ENCODE data around the gene MEAK7.

Gene MEAK7

DNA sequence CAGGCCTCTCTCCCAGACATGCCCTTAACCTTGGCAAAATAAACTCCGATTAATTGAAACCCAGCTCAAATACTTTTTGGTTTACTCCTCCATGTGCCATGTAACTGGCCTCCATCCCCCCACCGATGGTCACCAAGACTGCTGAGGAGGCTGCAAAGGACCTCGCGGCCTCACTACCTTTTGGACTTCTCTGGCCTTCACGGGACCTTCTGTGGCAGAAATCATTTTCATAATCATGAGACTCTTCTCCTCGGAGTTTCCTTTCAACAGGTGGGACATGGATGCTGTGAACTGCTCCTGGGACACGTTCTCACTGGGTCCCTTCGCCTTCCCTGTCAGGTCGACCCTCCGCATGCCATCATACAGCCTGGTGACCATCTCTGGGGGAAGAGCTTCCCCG, 9.0 kb downstream of the MEAK7 start:
- no peak for DNase-seq (ENCODE audit: low read depth in 2 of 3, low spot score in 1 of 3)

DNA sequence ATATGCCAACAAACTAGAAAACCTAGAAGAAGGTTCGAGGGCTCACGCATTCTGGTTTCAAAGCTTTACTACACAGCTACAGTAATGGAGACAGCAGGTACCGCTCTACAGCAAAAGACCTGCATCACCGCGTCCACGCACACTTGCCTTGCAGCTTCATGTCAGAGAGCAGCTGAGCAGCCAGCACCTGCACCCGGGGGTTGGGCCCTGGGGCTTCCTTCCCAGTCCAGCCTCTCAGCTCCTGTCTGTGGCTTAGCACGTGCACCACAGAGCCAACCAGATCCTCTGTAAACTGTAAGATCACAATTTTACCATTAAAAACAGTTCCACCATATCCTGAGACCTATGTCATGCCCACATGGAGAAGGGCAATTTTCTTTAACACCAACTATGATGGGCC, 15.3 kb downstream of the MEAK7 start:
- no peak for DNase-seq (ENCODE audit: low read depth in 2 of 3, low spot score in 1 of 3)

DNA sequence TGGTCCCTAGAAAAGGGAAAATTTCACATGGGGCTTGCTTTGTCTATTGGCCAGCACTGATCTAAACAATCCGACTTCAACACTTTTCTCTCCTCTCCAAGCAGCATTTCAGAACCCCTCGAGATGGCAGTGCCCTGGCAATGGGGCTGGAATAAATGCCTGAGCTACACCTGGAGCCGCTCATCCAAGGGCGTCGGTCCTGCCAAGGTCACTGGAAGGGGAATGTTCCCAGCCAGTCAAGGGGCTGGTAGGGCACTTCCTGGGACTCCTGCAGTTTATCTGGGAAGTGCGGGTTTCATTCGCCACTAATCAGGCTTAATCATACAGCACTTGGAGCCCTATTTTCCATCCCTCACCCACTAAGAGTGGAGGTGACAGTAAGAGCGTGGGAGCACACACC, 17.1 kb downstream of the MEAK7 start:
- DNase-seq (ENCODE audit: low read depth in 2 of 3, low spot score in 1 of 3): no peak

DNA sequence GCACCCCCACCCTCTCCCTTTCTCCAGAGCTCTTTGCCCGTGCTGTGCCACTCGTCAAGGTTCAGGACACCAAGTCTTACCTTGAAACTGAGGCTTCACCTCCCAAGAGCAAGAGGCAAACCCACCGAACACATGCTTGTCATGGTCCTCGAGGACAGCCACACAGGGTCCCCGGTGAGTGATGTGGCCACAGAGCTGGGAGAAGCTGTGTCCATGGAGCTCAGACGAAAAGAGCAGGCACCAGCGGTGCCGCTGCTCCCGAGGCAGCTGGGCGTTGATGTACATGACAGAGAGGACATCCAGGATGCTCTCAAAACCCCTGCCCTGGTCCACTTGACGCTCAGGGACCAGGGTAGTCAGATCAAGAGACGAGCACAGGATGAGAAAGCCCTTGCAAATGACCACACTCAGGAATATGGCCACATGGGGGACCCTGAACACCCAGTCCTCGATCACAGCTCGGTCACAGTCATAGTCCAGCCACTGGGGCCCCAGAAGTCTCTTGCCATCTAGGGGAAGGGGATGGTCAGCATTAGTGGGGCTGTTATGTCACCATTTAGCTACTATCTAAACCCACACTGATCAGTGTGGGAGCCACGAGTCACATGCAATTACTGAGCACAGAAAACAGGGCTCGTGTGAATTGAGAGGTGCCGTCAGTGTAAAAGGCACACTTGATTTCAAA, 17.8 kb downstream of the MEAK7 start:
- DNase-seq (ENCODE audit: low read depth in 2 of 3, low spot score in 1 of 3): no peak

DNA sequence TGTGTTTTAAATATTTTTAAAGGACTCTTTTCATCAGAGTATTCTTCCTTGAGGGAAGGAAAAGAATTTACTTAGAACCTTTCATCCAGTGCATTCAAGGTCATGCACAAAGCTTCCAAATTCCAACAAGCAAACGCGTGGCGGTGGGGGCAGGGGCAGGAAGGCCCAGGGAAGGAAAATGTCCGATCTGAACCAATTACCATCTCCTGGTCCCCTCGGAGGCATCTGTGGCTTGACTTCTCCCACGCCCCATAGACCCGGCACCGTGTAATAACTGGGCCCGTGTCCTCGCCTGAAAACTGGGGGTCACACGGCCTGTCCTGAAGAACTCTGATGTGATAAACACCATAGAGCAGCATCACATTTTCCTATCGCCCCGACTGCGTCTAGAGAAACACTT, 18.3 kb downstream of the MEAK7 start:
- no peak for DNase-seq (ENCODE audit: low read depth in 2 of 3, low spot score in 1 of 3)

DNA sequence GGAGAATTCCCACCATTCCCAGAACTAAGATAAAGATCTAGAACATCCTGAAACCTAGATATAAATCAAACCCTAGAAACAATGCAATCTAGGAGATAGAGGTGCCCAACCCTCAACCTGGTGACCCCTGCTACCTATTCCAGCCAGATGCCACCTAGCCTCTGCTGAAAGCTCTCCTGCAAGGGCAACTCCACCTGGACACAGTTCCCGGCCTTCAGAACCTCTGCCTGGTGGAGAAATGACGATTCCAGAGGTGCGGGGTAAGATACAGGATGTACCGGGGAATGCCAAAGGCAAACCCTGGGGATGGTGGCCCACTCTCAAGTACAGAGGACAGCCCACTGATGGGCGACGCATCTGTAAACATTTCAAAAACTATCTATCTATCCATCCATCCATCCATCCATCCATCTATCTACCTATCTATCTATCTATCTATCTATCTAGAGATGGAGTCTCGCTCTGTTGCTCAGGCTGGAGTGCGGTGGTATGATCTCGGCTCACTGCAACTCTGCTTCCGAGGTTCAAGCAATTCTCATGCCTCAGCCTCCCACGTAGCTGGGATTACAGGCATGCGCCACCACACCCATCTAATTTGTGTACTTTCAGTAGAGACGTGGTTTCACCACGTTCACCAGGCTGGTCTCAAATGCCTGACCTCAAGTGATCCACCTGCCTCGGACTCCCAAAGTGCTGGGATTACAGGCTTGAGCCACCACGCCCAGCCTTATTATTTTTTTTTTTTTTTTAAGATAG, 19.0 kb downstream of the MEAK7 start:
- no peak for DNase-seq (ENCODE audit: low read depth in 2 of 3, low spot score in 1 of 3)

DNA sequence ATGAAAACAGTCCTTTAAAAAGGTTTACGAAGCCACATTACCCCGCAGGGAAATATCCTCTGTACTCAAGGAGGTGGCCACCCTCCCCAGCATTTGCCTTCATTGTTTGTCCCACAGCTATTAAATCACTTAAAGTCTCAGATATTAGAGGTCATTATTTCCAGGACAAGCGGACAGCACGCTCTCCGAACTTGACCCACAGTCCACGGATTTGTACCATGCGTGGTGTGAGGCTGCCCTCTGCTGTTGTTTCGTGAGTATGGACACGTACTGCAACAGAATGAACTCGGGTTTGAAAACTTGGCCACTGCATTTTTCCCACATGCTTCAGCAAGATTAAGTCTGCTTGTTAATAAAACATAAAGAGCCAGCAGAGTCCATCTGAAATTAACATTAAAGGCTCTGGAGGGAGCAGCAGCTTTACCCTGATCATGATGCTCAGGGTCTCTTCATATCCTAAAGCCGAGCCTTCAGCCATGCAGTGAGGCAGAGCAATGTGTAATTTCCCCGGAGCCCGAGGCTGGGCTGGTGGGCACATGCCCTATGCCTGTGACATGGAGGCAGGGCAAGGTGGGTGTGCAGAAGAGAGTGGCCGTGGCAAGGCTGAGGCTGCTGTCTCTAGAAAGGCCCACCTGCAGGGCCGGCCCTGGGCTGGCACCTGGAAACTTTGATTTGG, 19.7 kb downstream of the MEAK7 start:
- no peak for DNase-seq (ENCODE audit: low read depth in 2 of 3, low spot score in 1 of 3)

DNA sequence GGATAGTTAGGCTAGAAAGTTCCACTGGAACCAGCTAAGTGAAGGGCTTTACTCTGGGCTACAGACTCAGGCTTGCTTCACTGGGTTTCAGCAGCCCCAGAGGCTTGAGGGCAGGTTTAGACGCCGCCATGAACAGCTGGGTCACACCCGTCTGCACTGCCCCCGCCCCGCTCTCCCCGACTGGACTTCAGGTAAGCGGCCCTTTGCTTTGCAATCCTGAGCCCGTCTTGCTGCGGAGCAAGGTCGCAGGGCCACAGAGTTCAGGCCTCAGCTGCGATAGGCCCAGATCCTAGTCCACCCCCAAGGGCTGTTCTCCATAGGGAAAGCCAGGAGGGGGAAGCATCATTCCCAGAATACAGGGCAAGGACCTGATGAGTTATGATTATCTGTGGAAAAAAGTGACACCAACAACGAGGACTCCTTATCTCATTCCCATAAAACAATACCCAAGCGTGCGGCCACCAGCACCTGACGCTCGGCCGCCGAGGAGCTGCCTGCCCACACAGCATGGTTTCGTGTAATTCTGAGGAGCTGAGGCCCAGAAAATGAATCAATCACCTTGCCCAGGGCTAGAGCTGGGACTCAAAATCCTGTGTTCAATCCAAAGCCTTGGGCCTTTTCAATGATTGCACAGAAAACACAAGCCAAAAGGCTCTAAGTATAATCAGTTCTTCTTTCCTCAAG, 20.4 kb downstream of the MEAK7 start:
- no peak for DNase-seq (ENCODE audit: low read depth in 2 of 3, low spot score in 1 of 3)

DNA sequence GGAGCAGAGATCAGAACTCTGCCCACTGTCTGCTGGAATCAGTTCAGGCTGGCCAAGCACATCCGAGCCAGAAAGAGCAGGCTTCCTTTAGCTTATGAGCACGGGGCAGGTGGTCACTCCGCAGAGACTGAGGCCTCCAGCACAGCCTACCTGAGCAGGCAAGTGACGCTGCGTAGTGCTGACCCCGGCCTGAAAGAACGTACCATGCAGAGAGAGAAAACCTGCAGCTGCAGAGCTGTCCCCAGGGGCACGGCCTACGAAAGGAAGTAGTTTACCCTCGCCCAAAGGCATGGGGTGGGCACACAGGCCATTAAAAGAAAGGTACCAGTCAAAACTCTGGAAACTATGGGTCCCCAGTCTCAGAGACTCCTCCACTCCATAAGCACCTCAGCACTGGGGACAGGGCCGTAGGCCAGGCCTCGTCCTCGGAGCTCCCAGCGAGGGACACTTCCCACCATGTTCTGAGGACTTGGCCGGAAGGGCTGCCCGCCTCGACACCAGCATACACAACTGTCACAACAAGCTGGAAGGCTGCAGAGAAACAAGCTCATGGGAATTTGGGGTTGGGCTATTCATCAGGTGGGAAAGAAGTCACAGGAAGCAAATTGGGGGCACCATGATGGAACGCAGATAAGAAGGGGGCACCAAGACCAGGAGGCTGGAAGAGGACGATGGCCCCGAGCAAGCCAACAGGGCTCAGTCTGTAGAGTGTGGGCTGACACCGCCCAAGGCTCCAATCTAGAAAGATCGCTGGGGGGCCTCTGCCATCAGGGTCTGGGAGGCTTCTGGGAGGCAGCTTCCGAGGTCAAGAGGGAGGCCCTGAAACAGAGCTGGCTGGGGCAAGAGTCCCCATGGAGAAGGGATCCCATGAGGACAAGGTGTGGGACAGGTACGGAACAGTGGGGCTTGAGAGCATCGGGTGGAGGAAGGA, 21.2 kb downstream of the MEAK7 start:
- no peak for DNase-seq (ENCODE audit: low read depth in 2 of 3, low spot score in 1 of 3)

DNA sequence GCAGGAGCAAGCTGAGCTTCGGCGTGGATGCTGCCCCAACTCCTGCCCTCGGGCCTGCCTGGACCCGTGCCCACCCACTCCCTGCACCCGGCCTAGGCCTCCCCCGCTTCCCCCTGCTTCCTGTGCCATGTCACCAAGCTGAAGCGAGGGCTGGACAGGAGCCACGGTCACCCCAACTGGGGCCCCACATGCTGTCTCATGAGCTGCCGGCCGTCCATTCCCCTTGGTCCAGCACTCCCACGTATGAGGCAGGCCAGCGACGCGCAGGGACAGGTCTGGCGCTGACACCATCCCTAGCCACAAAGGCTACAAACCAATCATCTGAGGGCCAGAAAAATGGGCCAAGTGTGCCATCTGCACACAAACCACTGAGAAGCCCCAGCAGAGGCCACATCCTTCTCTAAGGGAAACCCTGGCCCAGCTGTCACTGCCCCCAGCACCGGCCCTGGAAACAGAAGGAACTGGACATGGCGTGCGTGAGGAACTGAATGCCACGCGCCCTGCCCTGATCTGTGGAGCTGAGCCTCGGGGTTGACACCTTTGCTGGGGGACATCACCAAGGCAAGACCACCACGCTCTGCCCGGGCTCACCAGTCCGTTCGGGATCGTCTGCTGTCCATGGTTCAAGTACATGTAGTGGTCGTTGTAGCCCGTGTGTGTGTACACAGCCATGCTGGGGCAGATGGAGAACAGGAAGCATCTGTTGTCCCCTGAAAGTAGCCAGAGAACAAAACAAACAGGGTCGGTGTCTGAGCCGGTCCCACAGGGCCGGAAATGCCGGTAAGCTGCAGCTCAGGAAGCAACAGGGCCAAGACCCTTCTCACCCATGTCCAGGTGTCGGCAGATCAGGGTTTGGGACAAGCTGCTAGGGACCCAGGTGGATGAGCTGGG, 22.2 kb downstream of the MEAK7 start:
- DNase-seq (ENCODE audit: low read depth in 2 of 3, low spot score in 1 of 3): no peak

DNA sequence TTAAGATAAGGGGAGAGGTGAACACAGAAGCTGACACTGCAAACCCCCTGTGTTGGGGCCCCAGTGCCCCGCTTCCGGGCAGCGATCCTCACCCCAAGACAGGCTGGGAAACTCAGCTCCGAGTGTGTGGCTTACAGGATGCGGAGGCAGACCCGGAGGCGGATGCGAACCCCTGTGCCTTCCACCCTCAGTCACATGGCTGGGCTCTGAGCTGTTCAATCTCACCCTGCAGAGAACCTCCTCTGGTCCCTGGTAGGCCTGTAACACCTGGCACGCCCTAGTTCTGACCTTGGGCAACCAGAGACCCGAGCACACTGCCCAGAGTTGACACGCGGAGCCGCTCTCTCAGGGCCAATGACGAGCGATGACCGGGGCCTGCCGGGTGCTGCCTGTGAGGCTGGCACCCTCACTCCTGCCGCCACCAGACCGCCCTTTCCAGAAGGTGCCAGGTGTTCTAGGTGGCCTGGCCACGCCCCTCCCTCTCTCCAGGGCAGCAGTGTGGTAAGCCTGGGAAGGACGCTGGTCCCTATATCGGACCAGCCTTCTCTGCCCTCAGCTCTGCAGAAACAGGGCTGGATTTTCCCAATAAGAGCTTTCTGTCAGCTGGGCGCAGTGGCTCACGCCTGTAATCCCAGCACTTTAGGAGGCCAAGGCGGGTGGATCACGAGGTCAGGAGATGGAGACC, 23.3 kb downstream of the MEAK7 start:
- no peak for DNase-seq (ENCODE audit: low read depth in 2 of 3, low spot score in 1 of 3)

DNA sequence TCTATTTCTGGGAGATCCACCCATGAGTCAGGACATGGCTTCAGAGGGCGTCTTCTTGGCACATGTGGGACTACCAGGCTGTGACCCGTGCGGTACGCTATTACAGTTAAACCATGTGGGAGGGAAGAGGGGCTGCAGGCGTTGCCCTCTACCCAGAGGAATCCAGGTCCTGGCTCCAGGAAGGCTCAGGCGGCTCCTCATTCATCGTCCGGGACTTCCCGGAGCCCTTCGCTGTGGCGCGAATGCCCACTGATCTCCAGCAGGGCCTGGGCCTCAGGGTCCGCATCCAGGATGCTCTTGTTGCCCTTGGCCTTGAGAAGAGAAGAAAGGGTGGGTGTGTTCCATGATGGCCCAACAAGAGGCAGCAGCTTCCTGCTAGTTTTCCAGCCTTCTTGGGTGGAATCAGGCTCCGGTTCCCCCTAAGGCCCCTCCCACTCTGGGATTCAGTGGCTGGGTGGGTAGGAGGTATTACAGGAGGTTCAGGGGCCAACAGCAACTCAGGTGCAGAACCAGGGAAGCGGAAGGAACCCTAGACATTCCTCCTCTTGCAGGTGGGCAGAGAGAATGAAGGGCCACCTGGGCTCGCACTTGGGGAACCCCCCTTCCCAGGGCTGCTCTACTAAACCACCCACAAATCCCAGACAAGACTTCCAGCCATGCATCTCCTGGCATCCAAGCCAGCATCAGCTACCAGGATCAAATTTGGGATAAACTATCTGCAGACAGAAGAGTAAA, 24.6 kb downstream of the MEAK7 start:
- DNase-seq (ENCODE audit: low read depth in 2 of 3, low spot score in 1 of 3): no peak

DNA sequence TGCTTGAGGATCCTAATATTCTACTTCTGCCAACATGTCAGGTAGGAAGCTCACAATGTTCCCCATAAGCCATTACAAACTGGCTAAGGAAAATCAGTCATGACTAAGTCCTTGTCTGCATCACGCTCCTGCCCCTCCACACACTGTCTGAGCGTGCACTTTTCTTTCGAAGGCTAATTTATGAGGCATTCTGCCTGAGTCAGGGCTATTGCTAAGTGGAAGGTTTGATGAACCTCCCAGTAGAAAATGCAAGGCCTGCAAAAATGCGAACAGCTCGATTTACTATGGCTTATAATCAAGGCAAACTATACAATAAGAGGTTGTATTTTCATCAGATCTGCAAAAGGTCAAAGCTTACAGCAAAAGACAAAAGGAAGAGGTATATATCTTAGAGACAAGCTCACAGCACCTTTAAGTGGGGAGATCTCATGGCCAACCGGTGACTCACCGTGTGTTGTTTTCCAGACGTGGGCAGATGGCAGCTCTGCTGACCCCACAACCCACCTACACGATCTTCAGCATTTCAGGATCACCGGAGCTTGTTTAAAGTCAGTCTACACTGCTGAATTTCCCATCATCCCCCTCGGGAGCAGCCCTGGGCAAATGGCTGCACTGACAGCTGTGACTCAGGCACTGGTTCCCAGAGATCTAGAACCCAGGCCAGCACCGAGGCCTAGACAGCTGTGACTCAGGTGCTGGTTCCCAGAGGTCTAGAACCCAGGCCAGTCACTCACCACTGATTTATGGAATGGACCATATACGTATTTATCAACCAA, 26.1 kb downstream of the MEAK7 start:
- no peak for DNase-seq (ENCODE audit: low read depth in 2 of 3, low spot score in 1 of 3)

DNA sequence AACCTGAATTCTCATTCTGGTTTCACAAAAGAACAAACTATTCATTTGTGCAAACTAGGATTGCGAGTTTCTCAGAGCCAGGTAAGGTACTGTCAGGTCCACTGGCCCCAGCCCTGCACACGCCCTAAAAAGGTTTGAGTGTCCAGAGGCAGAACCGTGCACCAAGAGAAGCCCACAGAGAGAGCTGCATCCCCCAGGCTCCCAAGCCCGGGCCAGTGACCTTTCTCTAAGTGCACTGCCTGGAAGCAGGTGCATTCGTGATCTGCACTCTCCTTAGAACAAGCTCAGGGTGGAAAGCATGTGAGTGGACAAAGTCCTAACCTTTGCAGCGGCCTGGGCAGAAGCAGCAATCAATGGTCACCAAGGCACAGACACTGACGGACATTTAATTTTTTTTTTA, 26.8 kb downstream of the MEAK7 start:
- DNase-seq (ENCODE audit: low read depth in 2 of 3, low spot score in 1 of 3): no peak

DNA sequence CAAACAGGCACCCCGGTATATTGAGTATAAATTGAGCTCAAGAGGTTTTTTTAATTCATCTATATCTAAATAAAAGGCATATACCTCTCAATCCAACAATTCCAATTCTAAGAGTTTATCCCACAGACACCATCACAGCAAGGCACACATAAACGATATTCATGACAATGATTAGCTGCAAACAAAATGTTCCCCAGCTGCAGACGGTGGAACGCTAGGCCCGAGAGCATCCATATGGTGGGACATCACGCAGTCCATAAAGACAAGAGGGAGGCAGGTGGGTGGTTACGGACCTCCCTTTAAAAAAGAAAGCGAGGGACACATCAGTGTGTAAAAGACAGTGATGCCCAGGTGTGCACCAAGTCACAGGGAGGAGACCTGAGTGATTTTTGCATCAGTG, 28.1 kb downstream of the MEAK7 start:
- no peak for DNase-seq (ENCODE audit: low read depth in 2 of 3, low spot score in 1 of 3)

DNA sequence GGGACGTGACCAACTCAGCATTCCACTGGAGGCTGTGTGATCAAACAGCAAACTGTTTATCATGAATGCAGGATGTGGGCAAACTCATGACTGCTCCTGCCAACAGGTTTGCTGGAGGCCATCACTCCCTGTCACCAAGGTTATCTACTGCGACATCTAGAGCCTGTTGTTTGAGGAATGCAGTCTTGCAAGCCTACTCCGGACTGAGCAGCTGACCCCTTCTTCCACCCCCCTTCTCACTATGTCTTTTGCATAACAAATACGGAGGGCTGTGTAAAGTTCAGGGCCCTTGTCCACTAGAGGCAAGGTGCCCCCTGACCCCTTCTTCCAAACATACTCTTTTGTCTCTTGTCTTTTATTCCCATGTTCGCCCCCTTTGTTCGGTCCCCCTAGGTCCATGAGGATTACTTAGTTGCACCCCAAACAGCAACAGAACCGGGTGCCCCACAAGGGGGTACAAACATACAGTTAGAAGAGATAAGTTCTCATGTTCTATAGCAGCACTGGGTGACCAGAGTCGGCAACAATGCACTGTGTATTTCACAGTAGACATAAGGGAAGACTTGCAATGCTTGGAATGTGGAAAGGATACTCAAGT, 28.7 kb downstream of the MEAK7 start:
- no peak for DNase-seq (ENCODE audit: low read depth in 2 of 3, low spot score in 1 of 3)

DNA sequence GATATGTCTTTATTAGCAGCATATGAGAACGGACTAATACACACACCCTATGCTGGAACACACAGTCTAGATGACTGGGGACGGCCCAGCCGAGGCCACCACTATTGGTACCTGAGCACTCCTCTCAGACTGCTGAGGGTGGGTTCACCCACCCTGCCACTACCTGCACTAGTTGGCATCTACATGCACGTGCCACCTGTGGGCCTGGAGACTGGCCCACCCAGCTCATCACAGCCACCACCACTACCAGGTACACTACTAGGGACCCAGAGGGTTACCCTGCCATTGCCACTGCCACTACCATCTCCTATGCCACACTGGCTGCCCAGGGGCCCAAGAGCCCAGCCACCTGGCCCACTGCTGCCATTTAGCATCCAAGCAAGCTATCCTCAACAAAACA, 32.5 kb downstream of the MEAK7 start:
- no peak for DNase-seq (ENCODE audit: low read depth in 2 of 3, low spot score in 1 of 3)
